Smooth muscle cell (in vitro differentiated cells): Measurements from ENCODE around the gene CPTP. TPM values are rescaled to one million over a fixed set of nuclear protein-coding genes. Genes with fewer than 3 reads are reported as not detected.
A peak's percentile ranks its signal among the peaks of the same experiment; 100 is the strongest.

Experiments used
- DNase-seq: peaks from one replicate; lab custom pipeline; 2025; ENCODE audit not compliant: unreplicated experiment; lab: John Stamatoyannopoulos, UW
- H2AFZ ChIP-seq: fragments of 200-600 bp; sonication (generic); 2 replicates; pipeline ENCODE4 v1.6.0; 2016; ENCODE audit warnings: antibody characterized with exemption, low read depth, mild to moderate bottlenecking
- H3F3A ChIP-seq: fragments of 200-600 bp; sonication (generic); 2 replicates; pipeline ENCODE4 v1.6.0; 2017; ENCODE audit warnings: antibody characterized with exemption, low read depth
- H3K27ac ChIP-seq: fragments of 200-600 bp; sonication (generic); 2 replicates; pipeline ENCODE4 v1.5.1; 2016; ENCODE audit warnings: low read depth, mild to moderate bottlenecking
- H3K27me3 ChIP-seq: fragments of 200-600 bp; sonication (generic); 2 replicates; pipeline ENCODE4 v1.6.1; 2016; ENCODE audit warnings: low read depth, mild to moderate bottlenecking
- H3K36me3 ChIP-seq: fragments of 200-600 bp; sonication (generic); 2 replicates; pipeline ENCODE4 v1.5.1; 2016; ENCODE audit warnings: low read depth
- H3K4me1 ChIP-seq: fragments of 200-600 bp; sonication (generic); 2 replicates; pipeline ENCODE4 v1.5.1; 2016; ENCODE audit warnings: low read depth
- H3K4me2 ChIP-seq: fragments of 200-600 bp; sonication (generic); 2 replicates; pipeline ENCODE4 v1.6.0; 2016; ENCODE audit warnings: mild to moderate bottlenecking
- H3K4me3 ChIP-seq: fragments of 200-600 bp; sonication (generic); 2 replicates; pipeline ENCODE4 v1.5.1; 2016; ENCODE audit warnings: mild to moderate bottlenecking
- H3K79me2 ChIP-seq: fragments of 200-600 bp; sonication (generic); 2 replicates; pipeline ENCODE4 v1.6.0; 2016; ENCODE audit warnings: low read depth, mild to moderate bottlenecking
- H3K9ac ChIP-seq: fragments of 200-600 bp; sonication (generic); 2 replicates; pipeline ENCODE4 v1.6.0; 2016; ENCODE audit warnings: low read depth
- H3K9me3 ChIP-seq: fragments of 200-600 bp; sonication (generic); replicated peaks from 2 replicates; pipeline ENCODE4 v1.5.1; 2016; ENCODE audit warnings: low read depth
- H4K20me1 ChIP-seq: fragments of 200-600 bp; sonication (generic); 2 replicates; pipeline ENCODE4 v1.6.0; 2016; ENCODE audit warnings: low read depth
- CTCF ChIP-seq: fragments of 200-600 bp; sonication (generic); IDR thresholded peaks from 2 replicates; pipeline ENCODE4 v1.5.1; 2017; ENCODE audit warnings: borderline replicate concordance, mild to moderate bottlenecking, antibody characterized with exemption; ENCODE audit not compliant: insufficient read depth, poor library complexity, severe bottlenecking
- WGBS: methylation state at CpG from one replicate; pipeline ENCODE4 v1.1.7; 2016; ENCODE audit warnings: low lambda C conversion rate; 5-methylcytosine and 5-hydroxymethylcytosine counted together
- polyA plus RNA-seq: library from polyadenylated mRNA; unstranded; fragments of >200 nt; fragmentation: Nextera tagmentation; extraction: Ambion mirVana; gene quantifications from 2 replicates; pipeline ENCODE4 v1.2.1, GENCODE V29; 2016
- total RNA-seq: library from RNA; depleted of rRNA; stranded (reverse); fragments of >200 nt; gene quantifications from 2 replicates; pipeline ENCODE4 v1.2.3, GENCODE V29; 2014

The CPTP gene
- total and polyA plus RNA-seq, 2 experiments from 2014 or later, result 16.2 to 34.3 TPM

DNA sequence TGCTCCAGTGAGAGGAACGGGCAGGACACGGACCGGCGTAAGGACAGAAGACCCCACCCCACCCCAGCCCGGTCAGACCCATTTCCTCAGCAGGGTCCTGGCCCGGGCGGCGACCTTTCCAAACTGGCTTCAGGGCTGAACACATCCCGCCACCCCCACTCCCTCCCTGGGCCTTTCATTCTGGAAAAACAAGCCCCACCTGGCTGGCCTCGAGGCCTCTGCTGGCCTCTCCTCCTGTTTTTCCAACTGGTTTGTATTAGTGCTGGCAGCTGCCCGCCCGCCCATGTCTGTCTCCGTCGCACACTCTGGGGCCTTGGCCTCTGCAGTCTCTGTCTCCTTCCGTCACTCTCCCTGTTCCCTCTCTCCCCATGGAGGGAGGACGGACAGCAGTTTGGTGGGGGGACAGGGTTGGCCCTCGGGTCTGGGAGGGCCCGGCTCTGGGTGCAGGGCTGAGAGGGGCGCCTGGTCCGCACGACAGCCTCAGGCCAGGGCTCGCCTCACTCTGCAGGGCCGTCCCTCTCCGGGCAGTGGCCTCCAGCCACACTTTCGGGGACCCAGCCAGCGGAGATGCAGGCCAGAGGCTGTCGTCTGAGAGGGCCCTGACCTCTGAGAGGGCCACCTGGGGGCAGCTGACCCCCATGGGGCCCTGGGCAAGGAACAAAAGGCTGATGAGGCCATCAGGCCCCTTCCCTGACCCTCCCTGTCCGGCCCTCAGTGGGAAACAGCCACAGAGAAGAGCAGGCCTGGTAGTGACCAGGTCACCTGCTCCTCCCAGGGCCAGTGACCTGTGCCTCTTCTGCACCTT is 35.3 kb downstream of the CPTP start:
- peaks cover 42% of the 10 kb centered on the region for H3K4me1 ChIP-seq
- H3F3A ChIP-seq, result peaks cover 17% of the 10 kb centered on the region
- H3K27ac ChIP-seq, result peak overlapping the region; percentile 96
- TF ChIP-seq CTCF, result no peak
- no peak overlapping the region for H2AFZ ChIP-seq
- 39% methylated on average over 28 of the region's 28 CpGs for WGBS
- H3K79me2 ChIP-seq, result peaks cover 31% of the 10 kb centered on the region
- H3K36me3 ChIP-seq, result no peaks in the 10 kb centered on the region
- H3K27me3 ChIP-seq, result no peaks in the 10 kb centered on the region
- no peaks in the 10 kb centered on the region for H3K9me3 ChIP-seq
- no peak for DNase-seq
- H3K4me2 ChIP-seq, result peak overlapping the region; percentile 92
- H4K20me1 ChIP-seq, result peaks cover 29% of the 10 kb centered on the region
- peak overlapping the region; percentile 85 for H3K9ac ChIP-seq
- no peak overlapping the region for H3K4me3 ChIP-seq

DNA sequence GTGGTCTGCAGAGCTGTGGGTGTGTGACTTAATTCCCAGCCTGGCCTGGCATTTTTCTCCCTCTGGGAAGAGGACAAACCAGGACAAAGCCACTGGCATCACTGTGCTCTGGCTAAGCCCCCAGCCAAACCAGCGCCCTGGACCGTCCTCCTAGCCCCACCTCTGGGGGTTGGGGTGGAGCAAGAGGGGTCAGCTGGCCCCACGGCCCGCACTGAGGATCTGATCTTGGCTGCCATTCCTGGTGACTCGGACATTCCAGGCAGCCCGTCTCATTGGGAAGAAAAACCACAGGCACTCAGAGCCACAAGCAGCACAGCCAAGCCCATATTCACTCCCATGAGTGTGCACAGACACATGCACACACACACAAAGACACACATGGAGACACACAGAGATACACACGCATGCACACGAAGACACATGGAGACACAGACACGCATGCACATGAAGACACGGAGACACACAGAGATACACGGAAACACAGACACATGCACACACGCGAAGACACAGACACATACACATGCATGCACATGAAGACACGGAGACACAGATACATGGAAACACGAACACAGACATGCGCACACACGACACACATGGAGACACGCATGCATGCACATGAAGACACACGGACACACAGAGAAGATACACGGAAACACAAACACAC is 36.0 kb downstream of the CPTP start:
- peaks cover 37% of the 10 kb centered on the region for H3K4me1 ChIP-seq
- no peaks in the 10 kb centered on the region for H3K9me3 ChIP-seq
- H3K4me3 ChIP-seq, result no peak overlapping the region
- H3K36me3 ChIP-seq, result no peaks in the 10 kb centered on the region
- H3K9ac ChIP-seq, result peak overlapping the region; percentile 53
- H2AFZ ChIP-seq, result no peak overlapping the region
- H3F3A ChIP-seq, result peaks cover 17% of the 10 kb centered on the region
- H3K27me3 ChIP-seq, result no peaks in the 10 kb centered on the region
- H4K20me1 ChIP-seq, result peaks cover 21% of the 10 kb centered on the region
- 64% methylated on average over 20 of the region's 20 CpGs for WGBS
- no peak for TF ChIP-seq CTCF
- peak overlapping the region; percentile 96 for H3K27ac ChIP-seq
- peaks cover 23% of the 10 kb centered on the region for H3K79me2 ChIP-seq
- H3K4me2 ChIP-seq, result peak overlapping the region; percentile 92
- peak; percentile 51 for DNase-seq

DNA sequence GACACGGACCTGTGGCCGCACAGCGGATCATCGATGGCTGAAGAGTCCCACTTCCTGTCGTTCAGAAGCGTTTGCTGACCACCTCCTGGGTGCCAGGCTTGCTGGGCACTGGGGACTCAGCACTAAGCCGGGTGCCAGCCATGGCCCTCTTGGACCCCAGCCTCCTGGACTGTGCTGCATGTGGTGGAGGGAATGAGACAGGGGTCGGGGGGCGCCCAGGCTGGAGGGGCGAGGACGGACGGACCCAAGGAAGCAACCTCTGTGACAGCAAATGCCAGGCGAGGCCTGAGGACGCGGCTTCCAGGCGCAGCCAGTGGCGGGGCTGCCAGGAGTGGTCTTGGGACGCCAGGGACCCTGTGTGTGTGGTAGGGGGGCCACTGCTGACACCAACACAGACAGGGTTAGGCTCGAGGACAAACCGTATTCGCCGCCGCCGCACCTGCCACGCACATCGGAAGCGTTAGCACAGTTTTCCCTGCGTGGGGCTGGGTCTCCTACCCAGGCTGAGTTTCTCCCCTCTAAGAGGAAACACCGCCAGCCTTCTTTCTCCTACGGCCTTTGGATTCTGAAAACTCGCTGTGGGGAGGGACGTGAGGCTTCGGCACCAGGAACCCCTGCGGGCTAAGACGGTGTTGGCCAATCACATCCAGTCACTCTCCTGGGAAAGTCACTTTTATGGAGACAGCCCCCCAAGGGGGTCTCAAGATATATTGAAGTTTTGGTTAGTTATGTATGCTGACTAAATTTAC is 36.8 kb downstream of the CPTP start:
- peak overlapping the region; percentile 79 for H3K4me2 ChIP-seq
- H3K9me3 ChIP-seq, result no peaks in the 10 kb centered on the region
- DNase-seq, result no peak
- H3K4me3 ChIP-seq, result peak overlapping the region; percentile 15
- peak overlapping the region; percentile 96 for H3K27ac ChIP-seq
- no peaks in the 10 kb centered on the region for H3K27me3 ChIP-seq
- peaks cover 16% of the 10 kb centered on the region for H3K79me2 ChIP-seq
- 85% methylated on average over 34 of the region's 35 CpGs for WGBS
- H3K36me3 ChIP-seq, result no peaks in the 10 kb centered on the region
- H4K20me1 ChIP-seq, result peaks cover 13% of the 10 kb centered on the region
- no peak for TF ChIP-seq CTCF
- H2AFZ ChIP-seq, result no peak overlapping the region
- peaks cover 36% of the 10 kb centered on the region for H3K4me1 ChIP-seq
- peaks cover 17% of the 10 kb centered on the region for H3F3A ChIP-seq
- H3K9ac ChIP-seq, result peak overlapping the region; percentile 53
